KG1 (cell line): ENCODE results near the gene SOX9.
"Not testable (repeated sequence)": the region's sequence is repeated elsewhere in the genome, so short reads cannot be mapped to it uniquely, and the experiment has no call there.

ENCODE experiments used
- DNase-seq: peaks from one replicate; lab custom pipeline; 2025; lab: John Stamatoyannopoulos, UW

SOX9 gene

GRCh38 chr17:72111336-72111923 is 9.4 kb upstream of the SOX9 start:
- DNase-seq = no peak

- not testable (repeated sequence) for DNase-seq
Measured at GRCh38 chr17:72111926-72112325, 8.9 kb upstream of the SOX9 start.

GRCh38 chr17:72113751-72114150 is 7.1 kb upstream of the SOX9 start:
- no peak for DNase-seq

GRCh38 chr17:72115781-72116525 is 4.9 kb upstream of the SOX9 start:
- DNase-seq = no peak

GRCh38 chr17:72116661-72117521 is 3.9 kb upstream of the SOX9 start:
- no peak for DNase-seq

GRCh38 chr17:72117535-72118334 is 3.1 kb upstream of the SOX9 start:
- no peak for DNase-seq

- DNase-seq = no peak
Measured at GRCh38 chr17:72118335-72119076, 2.3 kb upstream of the SOX9 start.

GRCh38 chr17:72119077-72119872 is 1.5 kb upstream of the SOX9 start:
- DNase-seq = no peak

- no peak for DNase-seq
Measured at GRCh38 chr17:72119873-72120641, 763 bp upstream of the SOX9 start.

- DNase-seq = no peak
Measured at GRCh38 chr17:72121164-72122009, 567 bp downstream of the SOX9 start.

- DNase-seq = no peak
Measured at GRCh38 chr17:72122010-72122764, 1.4 kb downstream of the SOX9 start.

GRCh38 chr17:72122765-72123529 is 2.1 kb downstream of the SOX9 start:
- DNase-seq = no peak

GRCh38 chr17:72123530-72124437 is 3.0 kb downstream of the SOX9 start:
- DNase-seq = no peak

GRCh38 chr17:72124438-72124775 is 3.6 kb downstream of the SOX9 start:
- DNase-seq = no peak

GRCh38 chr17:72125226-72125651 is 4.4 kb downstream of the SOX9 start:
- no peak for DNase-seq

- no peak for DNase-seq
Measured at GRCh38 chr17:72125742-72126141, 4.9 kb downstream of the SOX9 start.
